HG03378 (cell line): Measurements from ENCODE around the gene AJUBA.
A peak's percentile ranks its signal among the peaks of the same experiment; 100 is the strongest.
"Not testable (repeated sequence)": the region's sequence is repeated elsewhere in the genome, so short reads cannot be mapped to it uniquely, and the experiment has no call there.

Experiments used
- ATAC-seq: cut with Tn5 transposase; IDR thresholded peaks from one replicate; pipeline ENCODE4 v1.9.1; 2021; ENCODE audit warnings: mild to moderate bottlenecking, moderate library complexity; ENCODE audit not compliant: unreplicated experiment

AJUBA gene

DNA sequence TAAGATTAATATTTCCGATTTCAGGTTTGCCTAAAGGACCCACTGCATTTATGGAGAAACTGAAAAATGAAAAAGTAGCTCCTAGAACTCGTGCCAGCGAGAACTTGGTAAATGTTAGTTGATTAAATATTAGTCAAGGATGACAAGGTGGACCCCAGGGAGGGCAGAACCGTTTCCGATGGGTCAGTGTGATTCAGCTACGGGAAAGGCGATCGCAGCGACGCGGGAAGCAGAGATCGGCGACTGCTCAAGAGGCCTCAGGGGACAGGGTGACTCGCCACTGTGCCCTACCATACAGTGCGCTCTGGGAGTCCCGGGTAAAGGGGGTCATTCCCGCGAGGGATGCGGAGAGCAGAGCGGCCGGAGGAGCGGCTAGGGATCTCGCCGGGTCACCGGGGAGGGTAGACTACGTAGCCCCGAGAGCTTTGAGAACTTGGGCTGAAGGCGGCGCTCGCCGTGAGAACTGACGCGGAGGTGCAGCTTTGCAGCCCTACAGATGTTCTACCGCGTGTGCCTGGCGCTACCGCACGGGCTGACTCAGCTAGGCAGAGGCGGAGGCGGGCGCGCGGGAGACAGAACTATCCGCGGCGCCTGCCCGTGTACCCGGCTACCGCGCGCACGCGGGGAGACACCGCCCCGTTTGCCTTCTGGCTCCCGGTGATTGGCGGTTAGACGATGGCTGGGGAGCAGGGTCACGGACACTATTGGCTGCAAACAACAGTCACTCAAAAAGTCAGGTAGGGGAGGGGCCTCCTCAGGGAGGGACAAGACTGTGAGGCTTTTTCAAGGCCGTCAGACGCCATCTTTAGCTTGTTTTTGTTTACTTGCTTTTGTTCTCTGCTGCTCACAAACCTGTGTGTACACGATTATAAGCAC, 24.4 kb upstream of the AJUBA start:
- peak; percentile 95 for ATAC-seq

DNA sequence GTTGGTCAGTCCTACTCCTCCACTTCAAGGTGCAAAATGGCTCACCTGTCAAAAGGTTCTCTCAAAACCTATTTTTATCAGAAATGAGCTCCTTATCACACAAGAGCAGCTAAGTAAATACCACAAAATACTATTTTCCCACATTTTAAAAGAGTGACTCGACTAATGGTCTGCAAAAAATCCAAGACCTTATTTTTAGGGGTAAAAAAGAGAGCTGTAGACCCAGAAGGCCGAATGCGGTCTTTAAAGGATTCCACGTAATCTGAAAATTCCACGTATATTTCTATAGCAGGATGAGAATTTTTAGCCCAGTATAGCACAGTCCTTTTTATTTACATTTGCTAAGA, 23.8 kb upstream of the AJUBA start:
- no peak for ATAC-seq

DNA sequence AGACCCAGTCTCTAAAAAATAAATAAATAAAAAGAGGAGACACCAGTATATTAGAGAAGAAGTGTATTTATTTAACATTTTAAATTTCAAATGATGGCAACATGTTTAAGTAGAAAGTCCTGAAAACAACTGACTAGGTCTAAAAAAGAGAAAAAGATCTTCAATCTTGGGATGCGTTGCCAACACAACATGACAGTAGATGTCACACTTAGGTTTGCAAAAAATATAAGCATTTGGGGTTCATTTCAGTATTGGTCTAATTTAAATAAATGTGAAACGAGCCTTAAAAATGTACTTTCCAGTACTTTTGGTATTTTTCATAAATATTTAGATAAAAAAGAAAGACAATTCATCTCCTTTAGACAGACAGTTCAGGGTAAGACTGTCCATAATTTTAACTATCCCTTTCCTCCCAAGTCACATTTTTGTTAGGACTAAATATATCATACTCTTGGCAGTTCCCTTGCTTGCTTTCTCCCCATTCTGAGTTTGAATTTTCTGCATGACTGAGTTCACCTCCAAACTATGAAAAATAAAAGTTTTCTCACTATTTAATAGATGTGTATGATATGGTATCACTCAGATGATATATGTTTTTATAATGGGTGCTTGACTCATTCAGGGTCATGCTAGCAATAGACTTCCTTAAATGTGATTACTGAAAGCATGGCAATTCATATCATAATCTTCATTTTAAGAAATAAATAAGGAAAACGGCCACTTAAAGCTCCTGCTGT, 23.3 kb upstream of the AJUBA start:
- no peak for ATAC-seq

DNA sequence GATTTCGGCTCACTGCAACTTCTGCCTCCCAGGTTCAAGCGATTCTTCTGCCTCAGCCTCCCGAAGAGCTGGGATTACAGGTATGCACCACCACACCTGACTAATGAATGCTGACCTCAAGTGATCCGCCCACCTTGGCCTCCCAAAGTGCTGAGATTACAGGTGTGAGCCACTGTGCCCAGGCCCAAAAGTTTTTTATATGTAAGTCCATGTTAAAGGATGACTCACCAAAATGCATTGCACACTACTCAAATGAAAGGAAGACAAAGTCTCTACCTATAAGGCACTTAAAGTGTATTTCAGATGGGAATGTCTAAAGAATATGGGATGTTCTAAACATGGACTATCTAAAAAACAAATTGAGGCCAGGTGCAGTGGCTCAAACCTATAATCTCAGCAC, 21.9 kb upstream of the AJUBA start:
- not testable (repeated sequence) for ATAC-seq

DNA sequence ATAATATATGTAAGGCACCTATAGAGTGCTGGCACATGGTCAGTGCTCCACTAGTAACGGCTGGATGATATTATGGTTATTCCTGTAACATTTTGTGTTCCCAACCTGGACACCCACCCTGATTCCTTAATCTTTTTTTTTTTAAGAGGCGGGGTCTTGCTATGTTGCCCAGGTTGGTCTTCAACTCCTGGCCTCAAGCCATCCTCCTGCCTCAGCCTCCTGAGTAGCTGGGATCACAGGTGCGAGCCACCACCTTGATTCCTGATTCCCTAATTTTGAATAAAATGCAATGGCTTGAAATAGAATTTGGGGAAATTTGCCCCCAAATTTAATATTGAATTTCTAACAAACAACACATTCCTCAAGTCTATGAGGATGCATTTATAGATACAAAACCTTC, 20.2 kb upstream of the AJUBA start:
- ATAC-seq, result no peak

DNA sequence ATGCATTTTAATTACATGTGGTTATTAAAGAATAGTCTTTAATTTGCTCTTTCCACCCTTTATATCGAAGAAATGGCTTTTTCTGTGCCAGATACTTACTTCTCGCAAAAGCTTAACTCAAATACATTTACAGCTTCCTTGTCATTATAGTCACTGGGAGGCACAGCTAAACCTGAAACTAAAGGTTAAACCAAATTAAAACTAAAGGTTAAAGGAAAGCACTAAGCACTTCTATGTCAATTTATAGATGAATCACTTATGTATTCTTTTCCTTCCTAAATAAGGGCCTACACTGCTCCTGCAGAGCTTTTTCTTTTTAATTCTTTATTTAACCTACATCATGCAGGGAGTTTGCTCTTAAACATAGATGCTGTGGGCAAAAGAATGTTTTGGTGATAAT, 18.5 kb upstream of the AJUBA start:
- no peak for ATAC-seq

DNA sequence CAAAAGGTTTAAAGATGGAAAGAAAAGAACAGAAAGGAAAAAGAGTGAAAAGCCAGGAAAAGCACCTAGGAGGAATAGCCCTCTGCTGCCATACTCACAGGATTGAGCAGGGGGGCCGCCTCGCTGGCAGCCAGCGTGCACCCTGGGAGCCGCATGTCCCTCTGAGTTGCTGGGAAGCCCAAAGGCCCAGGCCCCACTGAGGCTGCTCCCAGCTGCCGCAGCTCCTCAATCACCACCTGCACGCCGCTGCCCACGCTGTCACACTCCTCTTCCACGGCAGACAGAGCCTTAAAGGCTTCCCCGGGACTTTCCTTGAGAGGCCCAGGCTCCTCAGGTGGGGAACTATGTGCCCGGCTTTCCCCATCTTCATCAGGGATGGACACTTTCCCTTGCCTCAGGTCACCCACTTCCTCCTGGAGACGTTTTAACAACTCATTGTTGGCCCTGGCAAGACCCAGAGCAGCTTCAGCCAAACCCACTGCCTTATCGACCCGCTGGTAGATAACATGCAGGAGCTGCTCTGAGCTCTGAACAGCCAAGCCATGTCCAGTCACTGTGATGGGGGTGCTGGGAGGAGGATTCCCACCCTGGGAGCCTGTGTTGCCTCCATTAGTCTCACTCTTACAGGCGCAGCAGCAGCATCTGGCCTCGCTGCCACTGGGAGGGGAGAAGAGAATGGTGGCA, 16.1 kb upstream of the AJUBA start:
- ATAC-seq, result no peak

DNA sequence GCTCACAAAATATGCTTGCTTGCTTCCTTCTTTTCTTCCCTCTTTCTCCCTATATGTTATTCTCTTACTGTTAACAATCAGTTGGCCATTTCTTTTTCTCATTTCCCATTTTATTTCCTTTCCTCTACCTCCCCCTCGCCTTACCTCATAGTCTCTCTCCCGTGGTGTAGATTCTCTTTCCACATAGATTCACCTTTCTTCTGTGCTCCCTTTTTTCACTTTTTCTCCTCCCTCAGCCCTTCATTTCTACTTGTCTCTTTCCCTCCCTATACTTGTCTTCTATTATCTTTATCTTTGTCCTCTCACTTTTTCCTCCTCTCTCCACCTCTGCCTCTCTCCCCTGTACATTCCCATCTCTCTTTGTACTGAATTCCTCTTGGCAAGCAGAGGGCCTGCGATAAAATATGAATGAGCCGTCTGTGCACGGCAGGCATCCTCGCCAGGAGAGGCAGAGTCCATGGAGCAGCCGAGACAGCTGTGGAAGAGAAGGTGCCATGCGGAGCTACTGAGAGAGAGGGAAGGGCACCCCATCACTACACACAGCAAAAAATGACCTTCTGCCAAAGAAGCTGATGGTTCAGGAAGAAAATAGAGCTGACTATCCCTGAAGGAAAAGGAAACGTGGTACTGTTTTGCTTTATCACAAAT, 15.4 kb upstream of the AJUBA start:
- ATAC-seq, result no peak

DNA sequence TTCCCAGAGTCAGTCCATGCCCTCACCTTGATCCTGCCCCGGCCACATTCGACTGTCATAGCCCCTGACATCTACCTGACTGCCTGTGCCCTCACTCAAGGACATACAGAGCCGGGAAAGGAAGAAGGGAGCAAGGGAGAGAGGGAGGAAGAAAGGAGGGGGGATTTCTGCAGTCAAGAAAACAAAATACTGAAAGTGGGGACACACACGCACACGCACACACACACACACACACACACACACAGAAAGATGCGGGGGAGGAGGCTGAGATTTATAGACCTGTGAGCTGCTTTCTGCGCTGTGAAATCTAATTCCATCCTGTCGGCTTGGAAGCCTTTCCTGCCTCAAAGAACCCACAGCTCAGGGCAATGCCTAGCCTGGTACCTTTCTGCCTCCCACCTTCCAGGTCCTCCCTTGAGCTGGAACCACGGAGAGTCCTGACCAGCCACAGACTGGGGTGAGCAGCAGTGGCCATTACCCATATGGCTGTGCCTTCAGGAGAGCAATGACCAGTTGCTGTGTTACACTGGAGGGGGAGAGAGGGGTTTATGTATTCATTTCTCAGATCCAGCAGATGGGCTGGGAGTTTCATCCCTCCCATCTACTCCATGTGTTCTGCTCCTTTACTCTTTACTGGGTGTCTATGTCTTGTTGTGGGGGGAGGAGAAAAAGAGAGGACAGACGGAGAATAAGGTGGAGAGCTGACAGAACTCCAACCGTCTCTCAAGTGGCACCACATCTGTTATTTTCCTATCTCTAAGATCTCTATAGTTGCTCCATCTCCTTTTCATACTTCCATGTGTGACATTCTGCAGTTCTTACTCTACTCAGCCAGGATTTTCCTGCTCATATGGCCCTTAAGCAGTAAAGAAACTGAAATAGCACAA, 14.7 kb upstream of the AJUBA start:
- ATAC-seq, result no peak

DNA sequence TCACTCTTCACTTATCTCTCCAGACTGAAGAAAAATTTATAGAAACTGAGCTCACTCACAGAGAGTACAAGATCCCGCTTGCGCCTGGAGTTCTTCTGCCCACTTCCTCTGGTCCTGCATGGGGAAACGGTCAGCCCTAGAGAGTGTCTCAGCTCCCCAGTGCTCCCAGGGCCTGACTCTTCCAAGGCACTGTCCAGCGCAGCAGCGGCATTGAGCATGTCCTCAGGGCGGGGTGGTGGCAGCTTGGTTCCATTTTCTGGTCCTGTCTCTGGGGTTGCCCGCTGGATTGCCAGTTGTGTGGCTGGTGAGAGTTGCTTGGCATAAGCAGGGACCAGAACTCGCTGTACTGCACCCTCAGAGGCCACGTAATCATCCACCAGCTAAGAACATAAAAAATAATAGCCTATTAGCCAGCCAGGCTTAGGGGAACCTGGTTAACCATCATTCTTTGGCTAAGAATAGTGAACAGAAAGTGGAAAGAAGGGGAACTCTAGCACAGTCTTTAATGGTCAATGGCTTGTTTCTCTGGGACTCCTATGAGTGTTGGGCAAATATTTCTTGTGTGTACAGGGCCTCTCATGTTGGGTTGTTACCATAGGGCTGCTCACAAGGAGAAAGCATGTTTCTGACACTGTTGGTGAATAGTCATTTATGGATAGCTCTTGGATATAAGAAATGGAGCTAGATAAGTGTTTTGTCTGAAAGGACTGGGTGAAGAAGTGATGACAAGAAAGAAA, 13.7 kb upstream of the AJUBA start:
- no peak for ATAC-seq

DNA sequence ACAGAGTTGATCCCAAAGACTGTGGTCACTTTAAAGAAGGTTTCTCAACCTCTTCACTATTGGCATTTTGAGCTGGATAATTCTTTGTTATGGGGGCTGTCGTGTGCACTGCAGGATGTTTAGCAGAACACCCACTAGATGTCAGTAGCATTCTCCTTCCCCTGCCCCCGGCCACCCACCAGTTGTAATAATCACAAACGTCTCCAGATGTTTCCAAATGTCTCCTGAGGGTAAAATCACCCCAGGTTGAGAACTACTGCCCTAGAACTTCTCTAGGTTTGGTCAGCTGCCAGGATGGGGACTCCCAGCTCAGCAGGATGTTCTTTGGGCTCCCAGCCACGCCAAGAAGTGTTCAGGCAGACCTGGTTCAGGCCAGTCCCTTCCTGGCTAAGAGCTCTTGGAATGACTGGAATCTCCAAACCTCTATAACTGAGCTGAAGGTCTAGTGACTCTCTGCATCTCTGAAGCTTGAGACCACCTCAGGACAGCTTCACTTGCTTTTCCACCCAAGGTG, 12.5 kb upstream of the AJUBA start:
- ATAC-seq, result no peak

DNA sequence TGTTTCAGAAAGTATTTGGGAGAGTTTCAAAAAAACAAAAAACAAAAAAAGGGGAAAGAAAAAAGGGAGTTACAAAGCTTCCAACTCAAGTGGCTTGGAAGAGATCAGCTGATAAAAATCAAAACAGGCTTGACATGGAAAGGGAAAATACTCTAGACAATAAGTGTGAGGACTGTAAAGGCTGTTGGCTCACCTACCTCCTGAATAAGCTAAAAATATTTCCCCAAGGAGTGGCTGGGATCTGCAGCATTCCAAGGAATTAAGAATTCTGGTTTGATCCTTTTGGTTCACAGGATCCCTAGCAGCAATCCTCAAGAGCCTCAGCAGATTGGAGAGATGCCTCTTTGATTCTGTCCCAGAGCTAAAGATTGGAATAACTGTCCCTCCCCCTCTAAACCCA, 11.2 kb upstream of the AJUBA start:
- ATAC-seq, result no peak

DNA sequence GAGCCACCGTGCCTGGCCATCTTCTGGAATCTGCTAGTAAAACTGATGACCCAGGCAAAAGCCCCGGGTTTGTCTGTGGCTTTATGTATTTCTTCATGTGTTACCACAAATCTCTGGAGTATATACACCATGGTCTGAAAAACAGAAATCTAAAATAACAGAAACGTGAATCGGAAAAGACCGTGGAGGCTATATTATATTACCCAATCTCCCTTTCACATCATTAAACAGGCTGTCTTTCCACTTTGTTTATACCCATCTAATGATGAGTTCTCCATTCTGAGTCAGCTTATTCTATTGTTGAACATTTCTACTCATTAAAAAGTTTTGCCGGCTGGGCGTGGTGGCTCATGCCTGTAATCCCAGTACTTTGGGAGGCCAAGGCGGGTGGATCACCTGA, 9.5 kb upstream of the AJUBA start:
- ATAC-seq, result no peak

DNA sequence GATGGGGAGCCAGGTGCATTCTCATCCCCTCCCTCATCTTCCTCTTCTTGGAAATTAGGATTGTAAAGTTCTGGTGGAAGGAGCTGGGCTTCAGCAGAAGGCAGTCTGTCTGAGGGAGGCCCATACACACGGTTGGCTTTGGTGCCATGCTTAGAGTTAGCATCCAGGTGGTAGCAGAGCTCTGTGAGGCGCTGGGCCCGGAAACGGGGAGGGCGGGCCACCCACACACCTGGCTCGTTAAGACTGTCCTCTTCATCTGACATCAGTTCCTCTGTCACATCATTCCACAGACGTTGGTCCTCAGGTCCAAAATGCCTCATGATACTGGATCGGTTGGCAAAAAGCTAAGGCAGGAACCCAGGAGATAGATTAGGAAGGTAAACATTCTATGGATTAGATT, 4.9 kb upstream of the AJUBA start:
- no peak for ATAC-seq

DNA sequence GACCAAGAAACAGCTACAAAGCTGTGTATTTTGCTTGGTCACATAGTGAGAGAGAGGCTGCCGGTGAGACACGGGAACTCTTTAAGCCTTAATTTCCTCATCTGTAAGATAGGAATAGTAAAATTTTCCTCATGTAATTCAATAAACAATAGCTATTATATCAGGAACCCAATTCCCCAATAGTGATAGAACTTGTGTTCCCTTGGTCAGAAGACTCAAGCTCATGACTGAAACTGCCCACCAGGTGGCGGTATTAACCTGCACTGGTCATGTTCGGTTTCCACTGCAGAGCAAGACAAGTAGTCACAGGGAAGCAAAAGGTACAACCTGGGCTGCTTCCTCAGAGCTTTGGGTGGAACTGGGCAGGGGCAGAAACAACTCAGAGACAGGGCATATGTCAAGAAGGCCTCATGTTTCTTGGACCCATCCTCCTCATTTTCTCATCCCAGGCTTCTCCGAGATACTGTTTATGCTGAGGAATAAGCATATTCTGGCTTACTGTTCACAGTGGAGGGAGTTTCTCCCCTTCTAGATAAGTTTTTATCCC, 4.2 kb upstream of the AJUBA start:
- ATAC-seq, result peak; percentile 58

DNA sequence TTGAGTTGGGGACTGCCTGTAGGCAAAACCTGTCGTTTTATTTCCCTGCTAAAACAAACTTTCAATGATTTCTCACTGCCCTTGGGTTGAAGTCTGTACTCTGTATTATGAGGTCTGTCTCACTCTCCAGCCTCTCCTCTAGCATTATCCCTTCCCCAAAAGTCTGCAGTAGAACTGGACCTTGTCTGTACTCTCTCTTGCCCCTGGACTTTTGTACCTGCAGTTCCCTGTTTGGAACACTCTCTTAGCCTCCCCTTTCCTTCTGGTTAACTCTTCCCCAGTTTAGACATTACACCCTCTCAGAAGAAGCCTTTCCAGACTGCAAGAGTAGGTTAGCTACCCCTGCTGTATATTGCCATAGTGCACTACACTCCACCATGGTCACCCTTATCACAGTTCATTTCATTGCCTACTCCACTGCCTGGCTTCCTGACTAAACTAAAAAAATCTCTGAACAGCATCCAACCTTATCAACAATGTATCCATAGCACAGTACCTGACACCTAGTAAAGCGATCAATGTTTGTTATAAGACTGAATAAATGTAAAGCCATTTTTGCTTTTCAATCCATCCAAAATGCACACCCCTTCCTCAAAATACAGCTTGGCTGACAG, 3.6 kb upstream of the AJUBA start:
- ATAC-seq, result no peak

DNA sequence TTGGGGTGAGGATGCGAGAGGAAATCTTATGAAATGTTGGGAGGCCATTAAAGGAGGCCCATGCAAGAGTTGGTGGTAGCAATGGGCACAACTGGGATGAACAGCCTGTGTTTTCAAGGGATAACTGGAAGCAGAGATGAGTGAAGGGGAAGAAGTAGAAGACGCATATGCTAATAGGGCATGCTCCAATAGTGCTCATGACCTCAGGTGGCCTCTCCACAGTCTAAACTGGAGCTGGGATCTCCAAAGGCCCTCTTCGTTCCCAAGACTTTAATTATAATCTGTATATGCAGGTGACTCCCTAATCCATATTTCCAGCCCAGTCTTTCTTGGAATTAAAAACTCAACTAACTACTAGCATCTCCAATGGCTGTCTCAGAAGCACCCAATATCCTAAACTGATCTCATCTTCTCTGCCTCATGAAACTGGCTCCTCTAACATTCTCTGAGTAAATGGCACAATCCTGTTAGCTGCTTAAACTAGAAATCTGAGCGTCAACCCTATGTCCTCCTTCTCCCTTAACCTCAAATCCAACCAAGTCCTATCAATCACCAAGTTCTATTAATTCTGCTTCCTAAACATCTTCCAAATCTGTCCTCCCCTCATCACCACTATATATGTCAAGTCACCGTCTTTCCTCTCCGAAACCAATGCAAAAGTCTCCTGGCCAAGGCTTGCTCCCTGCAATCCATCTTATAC, 2.8 kb upstream of the AJUBA start:
- no peak for ATAC-seq

DNA sequence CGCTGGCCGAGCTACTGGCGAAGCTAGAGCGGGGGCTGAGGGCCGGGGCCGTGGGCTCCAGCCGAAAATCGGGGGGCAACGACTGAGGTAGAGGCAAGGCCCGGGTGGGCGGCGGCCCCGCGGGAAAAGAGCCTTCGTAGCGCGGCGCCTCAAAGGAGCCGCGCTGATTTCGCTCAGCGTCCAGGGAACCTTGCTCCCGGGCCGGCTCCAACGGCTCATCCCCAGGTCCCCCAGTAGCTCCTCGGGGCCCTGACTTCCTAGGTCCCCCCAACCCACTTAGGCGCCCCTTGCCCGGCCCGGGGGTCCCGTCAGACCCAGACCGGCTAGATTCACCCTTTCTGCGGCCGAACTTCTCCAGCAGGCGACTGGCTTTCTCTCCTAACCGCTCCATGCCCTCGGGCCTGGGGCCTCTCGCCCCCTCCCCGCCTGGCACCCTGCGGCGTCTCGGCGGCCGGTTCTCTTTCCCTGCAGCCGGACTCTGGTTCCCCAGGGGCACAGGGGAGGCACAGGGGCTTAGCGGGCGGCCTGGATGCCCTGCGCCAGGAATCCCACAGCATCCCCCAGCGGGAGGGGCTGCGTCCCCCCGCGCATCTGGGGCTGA, 375 bp downstream of the AJUBA start:
- no peak for ATAC-seq
